T1000 (cell line): ENCODE data around the gene HEMK1.

Experiments used
- DNase-seq: peaks from one replicate; lab custom pipeline; 2025; ENCODE audit warnings: mixed read lengths; lab: John Stamatoyannopoulos, UW

The HEMK1 gene

DNA sequence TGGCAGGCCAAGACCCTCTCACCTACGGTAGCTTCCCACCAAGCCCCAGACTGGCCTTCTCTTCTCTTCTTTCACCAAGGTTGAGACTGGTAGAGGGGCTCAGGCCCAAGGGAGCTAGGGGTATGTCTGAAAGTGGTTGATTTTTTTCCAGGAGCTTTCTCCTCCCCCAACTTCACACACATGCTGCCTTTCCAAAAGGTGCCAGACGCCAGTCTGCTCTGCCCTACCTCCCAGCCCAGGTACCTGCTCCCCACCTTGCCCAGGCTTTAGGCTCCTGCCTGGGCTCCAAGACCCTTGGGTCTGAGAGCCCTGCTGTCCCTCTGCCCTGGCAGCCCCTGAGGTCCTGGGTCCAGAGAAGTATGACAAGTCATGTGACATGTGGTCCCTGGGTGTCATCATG is 76.1 kb downstream of the HEMK1 start:
- no peak for DNase-seq
